Keratinocyte (primary cell): ENCODE measurements around the gene SYT12. TPM values are rescaled to one million over a fixed set of nuclear protein-coding genes. Genes with fewer than 3 reads are reported as not detected.

ENCODE experiments used
- DNase-seq: peaks from one replicate; pipeline ENCODE4 v3.0.0-alpha.2; 2011; ENCODE audit warnings: low read depth, missing footprints, low spot score
- FAIRE-seq: peaks from 2 replicates; lab custom pipeline; 2011; peaks lifted over from hg19 to GRCh38; lab: Jason Lieb, UNC
- H2AFZ ChIP-seq: 2 replicates; pipeline ENCODE4 v1.6.0; 2012; ENCODE audit warnings: low read length, control low read depth, inconsistent platforms; ENCODE audit not compliant: control insufficient read depth
- H3K27ac ChIP-seq: 2 replicates; pipeline ENCODE4 v1.5.1; 2011; ENCODE audit warnings: low read length; ENCODE audit not compliant: control insufficient read depth, insufficient read depth
- H3K27me3 ChIP-seq: 3 replicates; pipeline ENCODE4 v1.6.0; 2011; ENCODE audit warnings: low read length; ENCODE audit not compliant: control insufficient read depth, insufficient read depth; ENCODE audit errors: extremely low read depth
- H3K36me3 ChIP-seq, 2 experiments: 2 replicates in 1 of 2; 3 replicates in 1 of 2; pipeline ENCODE4 v1.5.1; 2011; ENCODE audit warnings: low read length in 2 of 2, mild to moderate bottlenecking in 1 of 2; ENCODE audit not compliant: control insufficient read depth in 2 of 2, insufficient read depth in 2 of 2; ENCODE audit errors: extremely low read depth in 1 of 2
- H3K4me1 ChIP-seq: 3 replicates; pipeline ENCODE4 v1.5.1; 2011; ENCODE audit warnings: low read length; ENCODE audit not compliant: control insufficient read depth, insufficient read depth; ENCODE audit errors: extremely low read depth
- H3K4me2 ChIP-seq: 3 replicates; pipeline ENCODE4 v1.6.0; 2011; ENCODE audit warnings: low read depth, low read length; ENCODE audit not compliant: control insufficient read depth, insufficient read depth; ENCODE audit errors: extremely low read depth
- H3K4me3 ChIP-seq, 3 experiments: fragments of 200-600 bp in 1 of 3; sonication (generic) in 1 of 3; 2 replicates in 2 of 3; 3 replicates in 1 of 3; pipeline ENCODE4 v1.5.1; 2011 to 2016; ENCODE audit warnings: low read length in 3 of 3, mild to moderate bottlenecking in 3 of 3, control low read depth in 2 of 3, inconsistent platforms in 1 of 3, low read depth in 1 of 3, mixed read lengths in 1 of 3, mixed run types in 1 of 3, moderate library complexity in 1 of 3; ENCODE audit not compliant: control insufficient read depth in 2 of 3, insufficient read depth in 2 of 3; ENCODE audit errors: extremely low read depth in 1 of 3
- H3K79me2 ChIP-seq: 2 replicates; pipeline ENCODE4 v1.6.0; 2012; ENCODE audit warnings: low read length; ENCODE audit not compliant: control insufficient read depth, insufficient read depth
- H3K9ac ChIP-seq: 3 replicates; pipeline ENCODE4 v1.6.0; 2011; ENCODE audit warnings: low read length; ENCODE audit not compliant: control insufficient read depth, insufficient read depth; ENCODE audit errors: extremely low read depth
- H3K9me1 ChIP-seq: 3 replicates; pipeline ENCODE4 v1.6.0; 2011; ENCODE audit warnings: low read length; ENCODE audit not compliant: control insufficient read depth, insufficient read depth; ENCODE audit errors: extremely low read depth
- H3K9me3 ChIP-seq: 2 replicates; pipeline ENCODE4 v1.5.1; 2012; ENCODE audit warnings: low read depth, low read length; ENCODE audit not compliant: control insufficient read depth
- H4K20me1 ChIP-seq: 3 replicates; pipeline ENCODE4 v1.6.0; 2011; ENCODE audit warnings: low read length; ENCODE audit not compliant: control insufficient read depth, insufficient read depth; ENCODE audit errors: extremely low read depth
- EZH2 ChIP-seq: IDR thresholded peaks from one replicate; pipeline ENCODE4 v1.6.1; 2012; ENCODE audit warnings: inconsistent platforms, mild to moderate bottlenecking, low read length, moderate library complexity
- dilution Hi-C: fragments of 300-500 bp; cut with MboI; formaldehyde crosslinking; loops from one replicate; pipeline ENCODE4 v1.7.0; 2020; ENCODE audit warnings: low sequenced_read_pairs; ENCODE audit not compliant: extremely low pct_ligation_motif_present
- polyA plus RNA-seq, 5 experiments: library from polyadenylated mRNA; depleted of rRNA in 3 of 5; stranded (reverse) in 3 of 5; stranded (forward) in 1 of 5; unstranded in 1 of 5; fragments of >200 nt; gene quantifications; 1 replicate in 1 of 5; 2 replicates in 3 of 5; 3 replicates in 1 of 5; pipeline versions ENCODE4 v1.2.1 to v1.2.3, GENCODE V29; 2011 to 2012; ENCODE audit warnings: missing spikeins in 2 of 5, low read depth in 1 of 5, low replicate concordance in 1 of 5
- TF ChIP-seq, protein P1 (sequence below), 3 experiments: IDR thresholded peaks in 1 of 3; conservative IDR thresholded peaks in 1 of 3; optimal IDR thresholded peaks in 1 of 3; 2 replicates in 2 of 3; 3 replicates in 1 of 3; pipeline versions ENCODE3 to v1.5.1; 2011; ENCODE audit warnings: low read length in 3 of 3, mild to moderate bottlenecking in 3 of 3, moderate library complexity in 2 of 3, control low read depth in 1 of 3, inconsistent platforms in 1 of 3; ENCODE audit not compliant: insufficient read depth in 2 of 3; ENCODE audit errors: extremely low read depth in 1 of 3

SYT12 gene
- polyA plus RNA-seq, 1 donor (not counting 4 experiments of a cell fraction or from before 2014, with no cell fraction given) = 0.05 TPM

DNA sequence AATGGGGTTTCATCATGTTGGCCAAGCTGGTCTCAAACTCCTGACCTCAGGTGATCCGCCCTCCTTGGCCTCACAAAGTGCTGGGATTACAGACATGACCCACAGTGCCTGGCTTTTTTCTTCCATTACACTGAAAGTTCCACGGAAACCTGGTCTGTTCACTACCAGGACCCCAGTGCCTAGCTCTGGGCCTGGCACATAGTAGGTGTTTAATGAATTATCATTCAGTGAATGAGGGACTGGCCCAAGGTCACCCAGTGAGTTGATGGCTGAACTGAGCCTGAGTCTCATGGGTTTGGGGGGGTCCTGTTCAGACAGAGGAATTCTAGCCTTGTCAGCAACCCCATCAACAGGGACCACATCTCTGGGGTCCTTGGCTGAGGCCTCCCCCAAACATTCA is 44.7 kb upstream of the SYT12 start:
- dilution Hi-C loops = no loop called here

DNA sequence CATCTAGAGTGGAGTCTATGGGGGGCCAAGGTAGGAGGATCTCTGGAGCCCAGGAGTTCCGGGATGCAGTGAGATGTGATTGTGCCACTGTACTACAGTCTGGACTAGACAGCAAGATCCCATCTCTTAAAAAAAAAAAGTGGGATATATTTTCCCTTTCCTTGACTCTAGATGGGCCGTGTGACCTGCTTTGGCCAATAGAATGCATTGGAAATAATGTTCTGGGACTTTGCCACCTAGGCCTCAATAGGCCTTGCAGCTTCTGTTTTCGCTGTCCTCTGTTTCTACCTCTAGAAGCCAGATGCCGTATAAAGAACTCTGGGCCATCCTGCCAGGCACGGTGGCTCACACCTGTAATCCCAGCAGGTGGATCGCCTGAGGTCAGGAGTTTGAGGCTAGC is 44.2 kb upstream of the SYT12 start:
- dilution Hi-C loops = no loop called here
- H3K9me1 ChIP-seq = no peaks in the 10 kb centered on the region

More for the DNA sequence above, 44.7 kb upstream of the SYT12 start:
- DNase-seq (no peak), FAIRE-seq (no peak)
- no peak overlapping the region for H3K9ac ChIP-seq
- H3K9me3 ChIP-seq = no peaks in the 10 kb centered on the region
- H3K4me2 ChIP-seq = no peak overlapping the region
- no peak overlapping the region for H2AFZ ChIP-seq
- no peak overlapping the region for H3K4me3 ChIP-seq
- no peaks in the 10 kb centered on the region for H3K9me1 ChIP-seq
- TF ChIP-seq, protein P1, sequence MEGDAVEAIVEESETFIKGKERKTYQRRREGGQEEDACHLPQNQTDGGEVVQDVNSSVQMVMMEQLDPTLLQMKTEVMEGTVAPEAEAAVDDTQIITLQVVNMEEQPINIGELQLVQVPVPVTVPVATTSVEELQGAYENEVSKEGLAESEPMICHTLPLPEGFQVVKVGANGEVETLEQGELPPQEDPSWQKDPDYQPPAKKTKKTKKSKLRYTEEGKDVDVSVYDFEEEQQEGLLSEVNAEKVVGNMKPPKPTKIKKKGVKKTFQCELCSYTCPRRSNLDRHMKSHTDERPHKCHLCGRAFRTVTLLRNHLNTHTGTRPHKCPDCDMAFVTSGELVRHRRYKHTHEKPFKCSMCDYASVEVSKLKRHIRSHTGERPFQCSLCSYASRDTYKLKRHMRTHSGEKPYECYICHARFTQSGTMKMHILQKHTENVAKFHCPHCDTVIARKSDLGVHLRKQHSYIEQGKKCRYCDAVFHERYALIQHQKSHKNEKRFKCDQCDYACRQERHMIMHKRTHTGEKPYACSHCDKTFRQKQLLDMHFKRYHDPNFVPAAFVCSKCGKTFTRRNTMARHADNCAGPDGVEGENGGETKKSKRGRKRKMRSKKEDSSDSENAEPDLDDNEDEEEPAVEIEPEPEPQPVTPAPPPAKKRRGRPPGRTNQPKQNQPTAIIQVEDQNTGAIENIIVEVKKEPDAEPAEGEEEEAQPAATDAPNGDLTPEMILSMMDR (optimal IDR thresholded peaks at IDR 0.05 in 1 of 3, IDR thresholded peaks at IDR 0.05 in 1 of 3, conservative IDR thresholded peaks at IDR 0.05 in 1 of 3; ENCODE audit: extremely low read depth in 1 of 3, insufficient read depth in 2 of 3, low read length in 3 of 3) = no peak
- no peak for TF ChIP-seq EZH2
- no peaks in the 10 kb centered on the region for H3K27me3 ChIP-seq
- peaks cover 6% of the 10 kb centered on the region for H3K4me1 ChIP-seq
- H3K27ac ChIP-seq = no peak overlapping the region
- H3K36me3 ChIP-seq = no peaks in the 10 kb centered on the region
- H3K79me2 ChIP-seq = no peaks in the 10 kb centered on the region
- no peaks in the 10 kb centered on the region for H4K20me1 ChIP-seq

More for the DNA sequence above, 44.2 kb upstream of the SYT12 start:
- Histone ChIP-seq H2AFZ (no peak overlapping the region), H3K4me3 (no peak overlapping the region), H3K9ac (no peak overlapping the region), H3K9me3 (no peaks in the 10 kb centered on the region), H3K27me3 (no peaks in the 10 kb centered on the region), H3K27ac (no peak overlapping the region), H4K20me1 (no peaks in the 10 kb centered on the region), H3K79me2 (no peaks in the 10 kb centered on the region), H3K4me1 (peaks cover 8% of the 10 kb centered on the region), H3K36me3 (no peaks in the 10 kb centered on the region), H3K4me2 (no peak overlapping the region)
- no peak for TF ChIP-seq EZH2
- TF ChIP-seq, protein P1 (optimal IDR thresholded peaks at IDR 0.05 in 1 of 3, IDR thresholded peaks at IDR 0.05 in 1 of 3, conservative IDR thresholded peaks at IDR 0.05 in 1 of 3; ENCODE audit: extremely low read depth in 1 of 3, insufficient read depth in 2 of 3, low read length in 3 of 3) = no peak
- DNase-seq = no peak
- FAIRE-seq = no peak
